ENCODE results near the gene RNASEH2B. TPM values are rescaled to one million over a fixed set of nuclear protein-coding genes. Genes with fewer than 3 reads are reported as not detected.

RNASEH2B gene
- total RNA-seq, 1 donor from 2014 or later: 20.0 TPM

- Mint-ChIP-seq H3K9me3 (ENCODE audit: unreplicated experiment) (no peaks in the 10 kb centered on the region), H3K27ac (ENCODE audit: unreplicated experiment) (no peak overlapping the region), H3K27me3 (ENCODE audit: unreplicated experiment) (peaks cover 24% of the 10 kb centered on the region), H3K4me1 (ENCODE audit: unreplicated experiment) (no peaks in the 10 kb centered on the region), H3K4me3 (ENCODE audit: unreplicated experiment) (no peak overlapping the region), H3K36me3 (ENCODE audit: unreplicated experiment) (no peaks in the 10 kb centered on the region)
- DNase-seq (ENCODE audit: extremely low spot score, unreplicated experiment): peak; percentile 44
- no peak for TF ChIP-seq CTCF (IDR thresholded peaks at IDR 0.05)
Measured at GRCh38 chr13:51004918-51005460, 95.4 kb downstream of the RNASEH2B start.

- Mint-ChIP-seq H3K27me3 (ENCODE audit: unreplicated experiment) (peaks cover 24% of the 10 kb centered on the region), H3K9me3 (ENCODE audit: unreplicated experiment) (no peaks in the 10 kb centered on the region), H3K27ac (ENCODE audit: unreplicated experiment) (no peak overlapping the region), H3K4me1 (ENCODE audit: unreplicated experiment) (no peaks in the 10 kb centered on the region), H3K4me3 (ENCODE audit: unreplicated experiment) (no peak overlapping the region), H3K36me3 (ENCODE audit: unreplicated experiment) (no peaks in the 10 kb centered on the region)
- no peak for TF ChIP-seq CTCF (IDR thresholded peaks at IDR 0.05)
- DNase-seq (ENCODE audit: extremely low spot score, unreplicated experiment): peak; percentile 46
Measured at GRCh38 chr13:51005566-51005965, 96.0 kb downstream of the RNASEH2B start.

Other genes starting within 250 kb of the RNASEH2B start
- gene DLEU7, start 66.1 kb upstream of the RNASEH2B start, total RNA-seq: 0.16 and 0.43 TPM in 2 replicates
- not detected in 2 replicates for gene C13orf42, start 201.5 kb downstream of the RNASEH2B start, total RNA-seq